ENCODE data around the gene GIPC2.
"Not testable (repeated sequence)": the region's sequence is repeated elsewhere in the genome, so short reads cannot be mapped to it uniquely, and the experiment has no call there.

Gene GIPC2

GRCh38 chr1:78011050-78011449 is 34.7 kb upstream of the GIPC2 start:
- no peaks in the 10 kb centered on the region for H3F3A ChIP-seq (ENCODE audit: control insufficient read depth, insufficient read depth)
- H4K20me1 ChIP-seq (ENCODE audit: control insufficient read depth, insufficient read depth, low read depth, low read length): no peaks in the 10 kb centered on the region
- no peak overlapping the region for H3K27ac ChIP-seq (ENCODE audit: low read depth, low read length)
- no peaks in the 10 kb centered on the region for H3K9me2 ChIP-seq (replicated peaks; ENCODE audit: control insufficient read depth, low read length)
- peaks cover 9% of the 10 kb centered on the region for H3K4me1 ChIP-seq (ENCODE audit: control insufficient read depth, low read length)
- peaks cover 3% of the 10 kb centered on the region; the same call in 1 of the 2 replicates for H3K36me3 ChIP-seq (ENCODE audit: control insufficient read depth, low read length)
- peaks cover 12% of the 10 kb centered on the region for H3K79me2 ChIP-seq (ENCODE audit: control insufficient read depth, low read length)
- no peak for TF ChIP-seq CTCF (IDR thresholded peaks at IDR 0.05; ENCODE audit: low read depth, low read length, poor library complexity, severe bottlenecking)
- TF ChIP-seq EZH2phosphoT487 (IDR thresholded peaks at IDR 0.05; ENCODE audit: borderline replicate concordance, low read length): no peak
- no peaks in the 10 kb centered on the region for H3K9me3 ChIP-seq (ENCODE audit: control insufficient read depth, insufficient read depth, low read length)
- no peak overlapping the region for H3K4me3 ChIP-seq (ENCODE audit: low read length)
- H3K27me3 ChIP-seq (ENCODE audit: control insufficient read depth, low read length): no peaks in the 10 kb centered on the region
- no peak overlapping the region for H3K4me2 ChIP-seq (ENCODE audit: low read length)

GRCh38 chr1:78015148-78015547 is 30.6 kb upstream of the GIPC2 start:
- Histone ChIP-seq H3K27ac (ENCODE audit: low read depth, low read length) (no peak overlapping the region), H3K4me1 (ENCODE audit: control insufficient read depth, low read length) (no peaks in the 10 kb centered on the region), H3K36me3 (ENCODE audit: control insufficient read depth, low read length) (peaks cover 3% of the 10 kb centered on the region; the same call in 1 of the 2 replicates), H4K20me1 (ENCODE audit: control insufficient read depth, insufficient read depth, low read depth, low read length) (no peaks in the 10 kb centered on the region), H3K4me2 (ENCODE audit: low read length) (no peak overlapping the region), H3K4me3 (ENCODE audit: low read length) (no peak overlapping the region), H3K27me3 (ENCODE audit: control insufficient read depth, low read length) (no peaks in the 10 kb centered on the region), H3F3A (ENCODE audit: control insufficient read depth, insufficient read depth) (no peaks in the 10 kb centered on the region), H3K79me2 (ENCODE audit: control insufficient read depth, low read length) (no peaks in the 10 kb centered on the region), H3K9me2 (replicated peaks; ENCODE audit: control insufficient read depth, low read length) (no peaks in the 10 kb centered on the region), H3K9me3 (ENCODE audit: control insufficient read depth, insufficient read depth, low read length) (no peaks in the 10 kb centered on the region)
- TF ChIP-seq CTCF (IDR thresholded peaks at IDR 0.05; ENCODE audit: low read depth, low read length, poor library complexity, severe bottlenecking): no peak
- TF ChIP-seq EZH2phosphoT487 (IDR thresholded peaks at IDR 0.05; ENCODE audit: borderline replicate concordance, low read length): no peak

DNA sequence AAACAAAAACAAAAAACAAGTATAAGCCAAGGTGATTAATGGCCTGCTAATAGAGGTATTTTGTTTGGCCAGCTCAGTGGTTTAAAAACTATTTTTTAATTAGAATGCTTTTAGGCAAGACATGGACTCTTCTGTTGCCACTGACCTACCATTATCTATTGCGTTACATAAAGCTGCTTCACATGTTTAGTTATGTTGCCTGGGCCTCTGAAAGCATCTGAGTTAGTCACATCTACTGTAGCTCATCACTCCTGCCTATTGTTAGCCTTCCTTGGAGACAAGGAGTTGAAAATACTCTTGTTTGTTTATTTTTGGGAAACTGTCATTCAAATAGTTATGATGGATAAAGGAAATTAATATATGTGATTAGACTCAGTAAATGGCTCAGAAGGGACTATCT is 26.7 kb upstream of the GIPC2 start:
- Histone ChIP-seq H3K27me3 (ENCODE audit: control insufficient read depth, low read length) (no peaks in the 10 kb centered on the region), H4K20me1 (ENCODE audit: control insufficient read depth, insufficient read depth, low read depth, low read length) (no peaks in the 10 kb centered on the region), H3K4me2 (ENCODE audit: low read length) (no peak overlapping the region), H3K9me3 (ENCODE audit: control insufficient read depth, insufficient read depth, low read length) (no peaks in the 10 kb centered on the region), H3F3A (ENCODE audit: control insufficient read depth, insufficient read depth) (no peaks in the 10 kb centered on the region), H3K4me1 (ENCODE audit: control insufficient read depth, low read length) (no peaks in the 10 kb centered on the region), H3K27ac (ENCODE audit: low read depth, low read length) (no peak overlapping the region), H3K36me3 (ENCODE audit: control insufficient read depth, low read length) (no peaks in the 10 kb centered on the region), H3K79me2 (ENCODE audit: control insufficient read depth, low read length) (no peaks in the 10 kb centered on the region), H3K9me2 (replicated peaks; ENCODE audit: control insufficient read depth, low read length) (no peaks in the 10 kb centered on the region), H3K4me3 (ENCODE audit: low read length) (no peak overlapping the region)
- TF ChIP-seq CTCF (IDR thresholded peaks at IDR 0.05; ENCODE audit: low read depth, low read length, poor library complexity, severe bottlenecking) (no peak), EZH2phosphoT487 (IDR thresholded peaks at IDR 0.05; ENCODE audit: borderline replicate concordance, low read length) (no peak)

- not testable (repeated sequence) for H3K9me2 ChIP-seq (replicated peaks; ENCODE audit: control insufficient read depth, low read length); H3K4me2 ChIP-seq (ENCODE audit: low read length); H3K79me2 ChIP-seq (ENCODE audit: control insufficient read depth, low read length); H3K36me3 ChIP-seq (ENCODE audit: control insufficient read depth, low read length); H3K4me1 ChIP-seq (ENCODE audit: control insufficient read depth, low read length); H3F3A ChIP-seq (ENCODE audit: control insufficient read depth, insufficient read depth); H3K4me3 ChIP-seq (ENCODE audit: low read length); H4K20me1 ChIP-seq (ENCODE audit: control insufficient read depth, insufficient read depth, low read depth, low read length); H3K27me3 ChIP-seq (ENCODE audit: control insufficient read depth, low read length); H3K9me3 ChIP-seq (ENCODE audit: control insufficient read depth, insufficient read depth, low read length); H3K27ac ChIP-seq (ENCODE audit: low read depth, low read length)
Observed at GRCh38 chr1:78021134-78021533, 24.6 kb upstream of the GIPC2 start.
